Measurements from ENCODE around the gene ATP2B2. TPM values are rescaled to one million over a fixed set of nuclear protein-coding genes. Genes with fewer than 3 reads are reported as not detected.

Gene ATP2B2
- total RNA-seq, 2 donors from 2014 or later: 0.14 to 0.74 TPM

GRCh38 chr3:10336761-10337160 lies 168.6 kb downstream of the ATP2B2 start:
- DNase-seq (ENCODE audit: low spot score): no peak
- TF ChIP-seq, protein P1, sequence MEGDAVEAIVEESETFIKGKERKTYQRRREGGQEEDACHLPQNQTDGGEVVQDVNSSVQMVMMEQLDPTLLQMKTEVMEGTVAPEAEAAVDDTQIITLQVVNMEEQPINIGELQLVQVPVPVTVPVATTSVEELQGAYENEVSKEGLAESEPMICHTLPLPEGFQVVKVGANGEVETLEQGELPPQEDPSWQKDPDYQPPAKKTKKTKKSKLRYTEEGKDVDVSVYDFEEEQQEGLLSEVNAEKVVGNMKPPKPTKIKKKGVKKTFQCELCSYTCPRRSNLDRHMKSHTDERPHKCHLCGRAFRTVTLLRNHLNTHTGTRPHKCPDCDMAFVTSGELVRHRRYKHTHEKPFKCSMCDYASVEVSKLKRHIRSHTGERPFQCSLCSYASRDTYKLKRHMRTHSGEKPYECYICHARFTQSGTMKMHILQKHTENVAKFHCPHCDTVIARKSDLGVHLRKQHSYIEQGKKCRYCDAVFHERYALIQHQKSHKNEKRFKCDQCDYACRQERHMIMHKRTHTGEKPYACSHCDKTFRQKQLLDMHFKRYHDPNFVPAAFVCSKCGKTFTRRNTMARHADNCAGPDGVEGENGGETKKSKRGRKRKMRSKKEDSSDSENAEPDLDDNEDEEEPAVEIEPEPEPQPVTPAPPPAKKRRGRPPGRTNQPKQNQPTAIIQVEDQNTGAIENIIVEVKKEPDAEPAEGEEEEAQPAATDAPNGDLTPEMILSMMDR (IDR thresholded peaks at IDR 0.05): no peak
- no peak for TF ChIP-seq POLR2A (IDR thresholded peaks at IDR 0.05)
- TF ChIP-seq POLR2AphosphoS5 (IDR thresholded peaks at IDR 0.05): no peak
- Histone ChIP-seq H3K27me3 (replicated peaks; ENCODE audit: insufficient read depth) (no peaks in the 10 kb centered on the region), H3K27ac (no peak overlapping the region), H3K4me1 (replicated peaks) (no peaks in the 10 kb centered on the region), H3K36me3 (no peaks in the 10 kb centered on the region), H3K4me3 (no peak overlapping the region), H3K9me3 (no peaks in the 10 kb centered on the region)
- 92% methylated on average over 11 of the region's 11 CpGs for WGBS
- intact Hi-C loops (cut with DNase I): no loop called here

- H3K4me1 ChIP-seq (replicated peaks): no peaks in the 10 kb centered on the region
- H3K36me3 ChIP-seq: no peaks in the 10 kb centered on the region
- H3K27ac ChIP-seq: no peak overlapping the region
- H3K9me3 ChIP-seq: no peaks in the 10 kb centered on the region
- no peak overlapping the region for H3K4me3 ChIP-seq
- intact Hi-C loops (cut with DNase I): no loop called here
- TF ChIP-seq, protein P1 (IDR thresholded peaks at IDR 0.05): no peak
- no peak for TF ChIP-seq POLR2A (IDR thresholded peaks at IDR 0.05)
- TF ChIP-seq POLR2AphosphoS5 (IDR thresholded peaks at IDR 0.05): no peak
- DNase-seq (ENCODE audit: low spot score): no peak
- no peaks in the 10 kb centered on the region for H3K27me3 ChIP-seq (replicated peaks; ENCODE audit: insufficient read depth)
- 81% methylated on average over 29 of the region's 29 CpGs for WGBS
Observed at GRCh38 chr3:10335871-10336622, 169.3 kb downstream of the ATP2B2 start.

- H3K27me3 ChIP-seq (replicated peaks; ENCODE audit: insufficient read depth): no peaks in the 10 kb centered on the region
- no peak overlapping the region for H3K4me3 ChIP-seq
- DNase-seq (ENCODE audit: low spot score): no peak
- no peak overlapping the region for H3K27ac ChIP-seq
- WGBS: 73% methylated on average over 4 of the region's 4 CpGs
- no peak for TF ChIP-seq POLR2A (IDR thresholded peaks at IDR 0.05)
- no peak for TF ChIP-seq POLR2AphosphoS5 (IDR thresholded peaks at IDR 0.05)
- TF ChIP-seq, protein P1 (IDR thresholded peaks at IDR 0.05): no peak
- intact Hi-C loops (cut with DNase I): no loop called here
- no peaks in the 10 kb centered on the region for H3K36me3 ChIP-seq
- H3K9me3 ChIP-seq: no peaks in the 10 kb centered on the region
- no peaks in the 10 kb centered on the region for H3K4me1 ChIP-seq (replicated peaks)
Observed at GRCh38 chr3:10335190-10335738, 170.1 kb downstream of the ATP2B2 start.

- WGBS: 55% methylated on average over 11 of the region's 12 CpGs
- Histone ChIP-seq H3K9me3 (no peaks in the 10 kb centered on the region), H3K4me3 (no peak overlapping the region), H3K27ac (no peak overlapping the region), H3K27me3 (replicated peaks; ENCODE audit: insufficient read depth) (no peaks in the 10 kb centered on the region), H3K4me1 (replicated peaks) (no peaks in the 10 kb centered on the region), H3K36me3 (no peaks in the 10 kb centered on the region)
- TF ChIP-seq, protein P1 (IDR thresholded peaks at IDR 0.05): no peak
- TF ChIP-seq POLR2AphosphoS5 (IDR thresholded peaks at IDR 0.05) (no peak), POLR2A (IDR thresholded peaks at IDR 0.05) (no peak)
- no peak for DNase-seq (ENCODE audit: low spot score)
- intact Hi-C loops (cut with DNase I): no loop called here
Observed at GRCh38 chr3:10334459-10334858, 170.9 kb downstream of the ATP2B2 start.

DNA sequence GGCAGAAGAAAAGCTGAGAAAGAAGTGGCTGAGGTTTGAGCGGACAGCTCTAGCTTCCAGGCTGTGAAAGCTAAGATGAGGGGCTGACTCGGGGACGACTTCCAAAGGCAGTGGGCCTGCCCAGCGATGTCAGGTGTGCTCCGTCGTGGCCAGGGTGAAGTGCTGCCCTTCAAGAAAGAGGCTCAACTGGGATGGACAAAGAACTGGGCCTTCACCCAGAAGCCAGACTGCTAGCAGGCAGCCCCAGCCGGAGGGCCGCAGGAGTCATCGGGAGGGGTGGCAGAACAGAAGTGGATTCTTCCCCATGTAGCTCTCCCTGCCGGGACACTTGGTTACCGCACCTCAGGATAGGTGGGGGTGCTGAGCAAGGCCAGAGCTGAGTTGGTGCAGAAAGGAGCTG lies 171.3 kb downstream of the ATP2B2 start:
- no peaks in the 10 kb centered on the region for H3K27me3 ChIP-seq (replicated peaks; ENCODE audit: insufficient read depth)
- WGBS: 76% methylated on average over 11 of the region's 11 CpGs

More for the DNA sequence above, 171.3 kb downstream of the ATP2B2 start:
- Histone ChIP-seq H3K4me3 (no peak overlapping the region), H3K9me3 (no peaks in the 10 kb centered on the region), H3K4me1 (replicated peaks) (no peaks in the 10 kb centered on the region), H3K27ac (no peak overlapping the region), H3K36me3 (no peaks in the 10 kb centered on the region)
- TF ChIP-seq, protein P1 (IDR thresholded peaks at IDR 0.05): no peak
- TF ChIP-seq POLR2A (IDR thresholded peaks at IDR 0.05): no peak
- no peak for TF ChIP-seq POLR2AphosphoS5 (IDR thresholded peaks at IDR 0.05)
- DNase-seq (ENCODE audit: low spot score): no peak
- intact Hi-C loops (cut with DNase I): no loop called here
